ENCODE data around the gene NUP188.
A peak's percentile ranks its signal among the peaks of the same experiment; 100 is the strongest.

Gene NUP188

GRCh38 chr9:128947527-128948301 is at the start of gene NUP188, which contains the start of gene DOLK:
Gene NUP188, plus strand, starts transcription at chr9:128947699. Its CDS starts 21 bp downstream, at chr9:128947720.
Gene DOLK, minus strand, starts transcription at chr9:128947603. Its CDS starts 300 bp downstream, at chr9:128947303.
- peak; percentile 96 for DNase-seq (ENCODE audit: low read depth)

- no peak for DNase-seq (ENCODE audit: low read depth)
Measured at GRCh38 chr9:128898382-128898781, 49.1 kb upstream of the NUP188 start.

GRCh38 chr9:128898845-128899565 is 48.5 kb upstream of the NUP188 start:
- no peak for DNase-seq (ENCODE audit: low read depth)

- peak; percentile 37 for DNase-seq (ENCODE audit: low read depth)
Measured at GRCh38 chr9:128899566-128900322, 47.8 kb upstream of the NUP188 start.

GRCh38 chr9:128901379-128901778 is 46.1 kb upstream of the NUP188 start:
- no peak for DNase-seq (ENCODE audit: low read depth)

- no peak for DNase-seq (ENCODE audit: low read depth)
Measured at GRCh38 chr9:128901822-128902221, 45.7 kb upstream of the NUP188 start.

GRCh38 chr9:128902351-128903078 is 45.0 kb upstream of the NUP188 start:
- DNase-seq (ENCODE audit: low read depth), result peak; percentile 26

GRCh38 chr9:128903079-128903461 is 44.4 kb upstream of the NUP188 start:
- no peak for DNase-seq (ENCODE audit: low read depth)

GRCh38 chr9:128903871-128904620 is 43.5 kb upstream of the NUP188 start:
- peak; percentile 39 for DNase-seq (ENCODE audit: low read depth)

GRCh38 chr9:128905964-128906363 is 41.5 kb upstream of the NUP188 start:
- DNase-seq (ENCODE audit: low read depth), result no peak

- DNase-seq (ENCODE audit: low read depth), result no peak
Measured at GRCh38 chr9:128906741-128907140, 40.8 kb upstream of the NUP188 start.

GRCh38 chr9:128908372-128908771 is 39.1 kb upstream of the NUP188 start:
- no peak for DNase-seq (ENCODE audit: low read depth)

- no peak for DNase-seq (ENCODE audit: low read depth)
Measured at GRCh38 chr9:128909859-128910258, 37.6 kb upstream of the NUP188 start.

GRCh38 chr9:128910906-128911305 is 36.6 kb upstream of the NUP188 start:
- DNase-seq (ENCODE audit: low read depth), result peak; percentile 45

GRCh38 chr9:128911529-128912035 is 35.9 kb upstream of the NUP188 start:
- DNase-seq (ENCODE audit: low read depth), result peak; percentile 91

GRCh38 chr9:128912270-128912853 is 35.1 kb upstream of the NUP188 start:
- DNase-seq (ENCODE audit: low read depth), result peak; percentile 98

GRCh38 chr9:128913048-128913900 is 34.2 kb upstream of the NUP188 start:
- peak; percentile 25 for DNase-seq (ENCODE audit: low read depth)

GRCh38 chr9:128913995-128914772 is 33.3 kb upstream of the NUP188 start:
- no peak for DNase-seq (ENCODE audit: low read depth)

- peak; percentile 77 for DNase-seq (ENCODE audit: low read depth)
Measured at GRCh38 chr9:128916204-128916603, 31.3 kb upstream of the NUP188 start.

Data from ELR (cell line).